Stomach (tissue), 4 donors: ENCODE data around the gene FMO4.
"Not testable (repeated sequence)": the region's sequence is repeated elsewhere in the genome, so short reads cannot be mapped to it uniquely, and the experiment has no call there.

ENCODE experiments used
- CTCF ChIP-seq, 7 experiments: fragments of 450-650 bp in 4 of 7; fragments of 200-600 bp in 3 of 7; sonication (generic) in 3 of 7; IDR thresholded peaks; one replicate each; pipeline ENCODE4 v1.5.1; 2016 to 2019; ENCODE audit warnings: antibody characterized with exemption in 7 of 7, control low read depth in 2 of 7, mild to moderate bottlenecking in 1 of 7
- POLR2AphosphoS5 ChIP-seq, 3 donors: sonication (generic); formaldehyde crosslinking; IDR thresholded peaks; one replicate each; pipeline ENCODE4 v1.6.1; 2016; ENCODE audit warnings: antibody characterized with exemption in 3 of 3

- TF ChIP-seq POLR2AphosphoS5, CTCF (IDR thresholded peaks at IDR 0.05): not testable (repeated sequence)
These were observed 18.6 kb upstream of the FMO4 start for GRCh38 chr1:171295383-171295782.
